ENCODE data around the gene IGSF9B. TPM values are rescaled to one million over a fixed set of nuclear protein-coding genes. Genes with fewer than 3 reads are reported as not detected.

IGSF9B gene
- total RNA-seq, 2 donors from 2014 or later = 1.6 to 3.3 TPM

DNA sequence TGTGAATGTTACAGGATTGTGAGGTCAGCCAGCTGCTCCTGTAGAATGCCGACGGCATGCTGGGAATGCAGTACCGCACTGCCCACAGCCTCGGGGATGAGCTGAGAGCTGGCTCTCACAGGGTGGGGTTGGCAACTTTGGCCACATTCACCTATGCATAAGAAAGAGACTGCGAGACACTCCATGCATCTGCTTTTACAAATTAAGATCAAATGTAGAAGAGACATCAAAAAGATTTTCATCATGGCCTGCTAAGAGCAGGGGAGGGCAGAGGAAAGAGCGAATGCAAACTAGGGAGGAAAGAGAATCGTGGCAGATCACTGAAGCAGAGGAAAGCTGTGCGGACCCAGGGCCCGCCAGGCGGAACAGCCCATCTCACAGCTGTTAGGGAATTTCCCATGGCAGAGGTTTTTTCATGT is 61.7 kb downstream of the IGSF9B start:
- Histone ChIP-seq H3K4me3 (no peak overlapping the region), H3K9me3 (no peaks in the 10 kb centered on the region), H3K36me3 (replicated peaks in 1 of 2; ENCODE audit: insufficient read depth in 1 of 2, low read depth in 2 of 2) (no peaks in the 10 kb centered on the region), H3K4me1 (no peaks in the 10 kb centered on the region), H3K27me3 (no peaks in the 10 kb centered on the region), H3K27ac (no peak overlapping the region)
- ATAC-seq = no peak
- intact Hi-C loops (cut with DNase I) = no loop called here
- no peak for DNase-seq
- no peak for TF ChIP-seq POLR2A (IDR thresholded peaks at IDR 0.05)
- TF ChIP-seq, protein P1, sequence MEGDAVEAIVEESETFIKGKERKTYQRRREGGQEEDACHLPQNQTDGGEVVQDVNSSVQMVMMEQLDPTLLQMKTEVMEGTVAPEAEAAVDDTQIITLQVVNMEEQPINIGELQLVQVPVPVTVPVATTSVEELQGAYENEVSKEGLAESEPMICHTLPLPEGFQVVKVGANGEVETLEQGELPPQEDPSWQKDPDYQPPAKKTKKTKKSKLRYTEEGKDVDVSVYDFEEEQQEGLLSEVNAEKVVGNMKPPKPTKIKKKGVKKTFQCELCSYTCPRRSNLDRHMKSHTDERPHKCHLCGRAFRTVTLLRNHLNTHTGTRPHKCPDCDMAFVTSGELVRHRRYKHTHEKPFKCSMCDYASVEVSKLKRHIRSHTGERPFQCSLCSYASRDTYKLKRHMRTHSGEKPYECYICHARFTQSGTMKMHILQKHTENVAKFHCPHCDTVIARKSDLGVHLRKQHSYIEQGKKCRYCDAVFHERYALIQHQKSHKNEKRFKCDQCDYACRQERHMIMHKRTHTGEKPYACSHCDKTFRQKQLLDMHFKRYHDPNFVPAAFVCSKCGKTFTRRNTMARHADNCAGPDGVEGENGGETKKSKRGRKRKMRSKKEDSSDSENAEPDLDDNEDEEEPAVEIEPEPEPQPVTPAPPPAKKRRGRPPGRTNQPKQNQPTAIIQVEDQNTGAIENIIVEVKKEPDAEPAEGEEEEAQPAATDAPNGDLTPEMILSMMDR (IDR thresholded peaks at IDR 0.05) = no peak
- 51% methylated on average over 10 of the region's 10 CpGs for WGBS, 2 donors

DNA sequence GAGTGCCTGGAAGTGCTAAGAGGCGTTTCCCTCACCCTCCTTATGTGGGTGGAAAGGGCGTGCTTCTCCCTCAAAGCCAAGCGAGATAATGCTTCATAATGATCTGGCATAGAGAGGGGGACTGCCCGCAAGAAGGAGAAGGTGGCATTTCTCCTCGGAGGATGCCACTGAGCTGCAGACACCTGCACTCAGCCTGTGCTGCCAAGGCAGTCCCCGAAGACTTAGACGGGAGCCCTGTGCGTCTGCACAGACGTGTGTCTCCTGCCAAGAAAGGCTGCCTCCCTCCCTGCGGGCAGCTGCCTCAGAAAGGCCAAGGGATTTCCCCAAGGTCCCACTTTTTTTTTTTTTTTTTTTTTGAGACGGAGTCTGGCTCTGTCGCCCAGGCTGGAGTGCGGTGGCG is 63.4 kb downstream of the IGSF9B start:
- intact Hi-C loops (cut with DNase I) = no loop called here
- H3K9me3 ChIP-seq = no peaks in the 10 kb centered on the region
- no peak overlapping the region for H3K27ac ChIP-seq
- H3K36me3 ChIP-seq (replicated peaks in 1 of 2; ENCODE audit: insufficient read depth in 1 of 2, low read depth in 2 of 2) = no peaks in the 10 kb centered on the region
- no peaks in the 10 kb centered on the region for H3K27me3 ChIP-seq
- ATAC-seq = no peak
- DNase-seq = no peak
- H3K4me3 ChIP-seq = no peak overlapping the region
- WGBS, 2 donors = 78% methylated on average over 14 of the region's 14 CpGs
- H3K4me1 ChIP-seq = no peaks in the 10 kb centered on the region
- TF ChIP-seq POLR2A (IDR thresholded peaks at IDR 0.05) = no peak
- TF ChIP-seq, protein P1 (IDR thresholded peaks at IDR 0.05) = no peak

DNA sequence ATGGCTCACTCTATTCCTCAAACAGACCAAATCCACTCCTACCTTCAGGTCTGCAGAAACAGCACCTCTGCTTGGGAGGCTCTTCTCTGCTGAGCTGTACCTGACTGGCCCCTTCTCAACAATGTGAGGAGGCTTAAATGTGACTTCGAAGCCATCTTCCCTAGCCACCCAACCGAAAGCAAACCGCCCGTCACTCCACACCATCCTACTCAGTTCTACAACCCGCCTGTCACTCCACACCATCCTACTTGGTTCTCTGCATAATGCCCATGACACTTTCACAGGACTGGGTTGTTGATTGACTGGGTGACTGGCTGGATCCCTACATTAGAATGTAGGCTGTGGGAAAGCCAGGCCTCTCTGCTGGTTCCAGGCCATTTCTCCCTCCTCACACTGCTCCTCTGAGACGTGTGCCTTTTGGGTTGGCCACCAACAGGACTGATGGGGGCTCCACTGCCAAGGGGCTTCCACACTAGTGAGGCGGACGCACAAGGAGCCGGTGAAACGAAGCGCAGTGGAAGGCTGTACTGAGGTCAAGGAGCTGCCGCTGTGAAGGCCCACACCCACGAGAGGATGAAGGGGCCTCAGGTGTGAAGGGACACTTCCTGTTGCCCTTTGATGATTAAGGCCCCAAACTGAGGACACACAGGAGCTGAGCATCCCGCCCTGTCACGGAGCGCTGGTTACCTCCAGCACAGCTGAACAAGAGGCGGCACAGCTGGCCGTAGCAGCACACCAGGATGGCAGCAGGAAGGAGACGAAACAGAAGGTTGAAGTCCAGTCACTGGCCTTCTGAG is 64.0 kb downstream of the IGSF9B start:
- Histone ChIP-seq H3K27ac (no peak overlapping the region), H3K9me3 (no peaks in the 10 kb centered on the region), H3K4me1 (no peaks in the 10 kb centered on the region), H3K27me3 (no peaks in the 10 kb centered on the region), H3K4me3 (no peak overlapping the region), H3K36me3 (replicated peaks in 1 of 2; ENCODE audit: insufficient read depth in 1 of 2, low read depth in 2 of 2) (no peaks in the 10 kb centered on the region)
- WGBS, 2 donors = 78 to 80% methylated on average over 11 to 13 of the region's 19 CpGs
- DNase-seq (no peak), ATAC-seq (no peak)
- intact Hi-C loops (cut with DNase I) = no loop called here
- TF ChIP-seq, protein P1 (IDR thresholded peaks at IDR 0.05) = no peak
- TF ChIP-seq POLR2A (IDR thresholded peaks at IDR 0.05) = no peak

DNA sequence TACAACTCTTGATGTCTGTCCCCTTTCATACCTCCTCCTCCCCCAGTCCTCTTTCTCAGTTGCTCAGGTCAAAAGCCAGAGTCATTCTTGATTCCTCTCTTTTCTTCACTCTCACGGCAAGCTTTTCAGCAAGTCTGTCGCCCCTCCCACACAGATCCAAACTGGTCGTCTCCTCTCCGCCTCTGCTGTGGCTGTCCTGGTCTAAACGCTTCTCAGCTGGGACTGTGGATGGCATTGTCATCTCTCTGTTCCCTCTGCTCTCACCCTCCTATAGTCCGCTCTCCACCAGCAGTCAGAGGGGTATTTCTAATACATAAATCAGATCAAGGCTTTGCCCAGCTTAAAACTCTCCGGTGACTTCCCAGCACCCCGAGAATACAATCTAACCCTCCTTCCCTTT is 64.6 kb downstream of the IGSF9B start:
- Histone ChIP-seq H3K9me3 (no peaks in the 10 kb centered on the region), H3K4me3 (no peak overlapping the region), H3K36me3 (replicated peaks in 1 of 2; ENCODE audit: insufficient read depth in 1 of 2, low read depth in 2 of 2) (no peaks in the 10 kb centered on the region), H3K27ac (no peak overlapping the region), H3K4me1 (no peaks in the 10 kb centered on the region), H3K27me3 (no peaks in the 10 kb centered on the region)
- no peak for DNase-seq
- no peak for TF ChIP-seq POLR2A (IDR thresholded peaks at IDR 0.05)
- TF ChIP-seq, protein P1 (IDR thresholded peaks at IDR 0.05) = no peak
- no peak for ATAC-seq
- intact Hi-C loops (cut with DNase I) = no loop called here
- 61 to 64% methylated on average over 8 of the region's 8 CpGs for WGBS, 2 donors

DNA sequence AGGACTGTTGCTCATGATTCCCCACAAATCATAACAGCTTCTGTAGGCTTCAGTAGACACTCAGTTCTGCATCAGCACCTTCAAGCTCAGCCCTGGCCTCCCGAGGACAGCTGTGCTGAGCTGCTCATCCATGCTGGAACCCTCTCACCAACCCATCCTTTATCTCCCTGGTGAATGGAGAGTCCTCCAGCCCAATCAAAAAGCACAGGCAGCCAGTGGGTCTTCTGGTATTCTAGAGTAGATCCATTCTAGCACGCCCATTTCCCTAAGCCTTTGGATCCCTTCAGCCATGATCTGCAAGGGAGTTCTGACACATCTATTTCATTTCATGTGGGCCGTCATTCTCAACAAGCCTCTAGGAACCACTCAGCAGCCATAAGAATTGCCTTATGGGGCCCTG is 66.9 kb downstream of the IGSF9B start:
- Histone ChIP-seq H3K4me1 (no peaks in the 10 kb centered on the region), H3K27me3 (no peaks in the 10 kb centered on the region), H3K27ac (no peak overlapping the region), H3K9me3 (no peaks in the 10 kb centered on the region), H3K36me3 (replicated peaks in 1 of 2; ENCODE audit: insufficient read depth in 1 of 2, low read depth in 2 of 2) (no peaks in the 10 kb centered on the region), H3K4me3 (no peak overlapping the region)
- TF ChIP-seq, protein P1 (IDR thresholded peaks at IDR 0.05) = no peak
- no peak for TF ChIP-seq POLR2A (IDR thresholded peaks at IDR 0.05)
- no peak for ATAC-seq
- 62 to 77% methylated on average over 3 of the region's 3 CpGs for WGBS, 2 donors
- intact Hi-C loops (cut with DNase I) = no loop called here
- DNase-seq = no peak

Data from body of pancreas (tissue), 4 donors.